ENCODE data around the gene RTL5. TPM values are rescaled to one million over a fixed set of nuclear protein-coding genes. Genes with fewer than 3 reads are reported as not detected.
A peak's percentile ranks its signal among the peaks of the same experiment; 100 is the strongest.

The RTL5 gene
- total RNA-seq, 1 donor from 2014 or later = 36.4 TPM

GRCh38 chrX:72125331-72126047, 6.2 kb downstream of the RTL5 start:
- DNase-seq (ENCODE audit: low spot score in 2 of 2, unreplicated experiment in 2 of 2) = no peak
- peaks cover 83% of the 10 kb centered on the region for H3K4me1 Mint-ChIP-seq
- H3K9me3 Mint-ChIP-seq = peaks cover 27% of the 10 kb centered on the region
- peak overlapping the region; percentile 88 for H3K27ac Mint-ChIP-seq
- no peaks in the 10 kb centered on the region for H3K27me3 Mint-ChIP-seq (ENCODE audit: low read depth)
- no peak overlapping the region for H3K4me3 Mint-ChIP-seq
- no peak for TF ChIP-seq CTCF (IDR thresholded peaks at IDR 0.05; ENCODE audit: unreplicated experiment)
- peaks cover 12% of the 10 kb centered on the region for H3K36me3 Mint-ChIP-seq

GRCh38 chrX:72124540-72125201, 7.0 kb downstream of the RTL5 start:
- H3K27ac Mint-ChIP-seq = peak overlapping the region; percentile 88
- no peak overlapping the region for H3K4me3 Mint-ChIP-seq
- no peak for DNase-seq (ENCODE audit: low spot score in 2 of 2, unreplicated experiment in 2 of 2)
- TF ChIP-seq CTCF (IDR thresholded peaks at IDR 0.05; ENCODE audit: unreplicated experiment) = no peak
- peaks cover 24% of the 10 kb centered on the region for H3K9me3 Mint-ChIP-seq
- no peaks in the 10 kb centered on the region for H3K27me3 Mint-ChIP-seq (ENCODE audit: low read depth)
- peaks cover 6% of the 10 kb centered on the region for H3K36me3 Mint-ChIP-seq
- peaks cover 79% of the 10 kb centered on the region for H3K4me1 Mint-ChIP-seq

GRCh38 chrX:72123471-72124185, 8.1 kb downstream of the RTL5 start:
- peak overlapping the region; percentile 88 for H3K27ac Mint-ChIP-seq
- no peaks in the 10 kb centered on the region for H3K27me3 Mint-ChIP-seq (ENCODE audit: low read depth)
- H3K4me3 Mint-ChIP-seq = no peak overlapping the region
- DNase-seq (ENCODE audit: low spot score in 2 of 2, unreplicated experiment in 2 of 2) = no peak
- H3K36me3 Mint-ChIP-seq = peaks cover under 1% of the 10 kb centered on the region
- TF ChIP-seq CTCF (IDR thresholded peaks at IDR 0.05; ENCODE audit: unreplicated experiment) = no peak
- H3K9me3 Mint-ChIP-seq = peaks cover 16% of the 10 kb centered on the region
- H3K4me1 Mint-ChIP-seq = peaks cover 68% of the 10 kb centered on the region

GRCh38 chrX:72122621-72123337, 8.9 kb downstream of the RTL5 start:
- H3K9me3 Mint-ChIP-seq = peaks cover 16% of the 10 kb centered on the region
- no peak for TF ChIP-seq CTCF (IDR thresholded peaks at IDR 0.05; ENCODE audit: unreplicated experiment)
- no peak overlapping the region for H3K4me3 Mint-ChIP-seq
- no peak for DNase-seq (ENCODE audit: low spot score in 2 of 2, unreplicated experiment in 2 of 2)
- no peaks in the 10 kb centered on the region for H3K27me3 Mint-ChIP-seq (ENCODE audit: low read depth)
- peak overlapping the region; percentile 88 for H3K27ac Mint-ChIP-seq
- peaks cover 61% of the 10 kb centered on the region for H3K4me1 Mint-ChIP-seq
- peaks cover 3% of the 10 kb centered on the region for H3K36me3 Mint-ChIP-seq

GRCh38 chrX:72121383-72121782, 10.3 kb downstream of the RTL5 start:
- Mint-ChIP-seq H3K27ac (peak overlapping the region; percentile 64), H3K4me1 (peaks cover 51% of the 10 kb centered on the region), H3K4me3 (no peak overlapping the region), H3K9me3 (peaks cover 22% of the 10 kb centered on the region), H3K36me3 (peaks cover 3% of the 10 kb centered on the region), H3K27me3 (ENCODE audit: low read depth) (no peaks in the 10 kb centered on the region)
- DNase-seq (ENCODE audit: low spot score in 2 of 2, unreplicated experiment in 2 of 2) = no peak
- TF ChIP-seq CTCF (IDR thresholded peaks at IDR 0.05; ENCODE audit: unreplicated experiment) = no peak

Measured in mesothelial cell of epicardium (in vitro differentiated cells).